Lung (tissue), 12 donors: Measurements from ENCODE around the gene KRTAP12-3. TPM values are rescaled to one million over a fixed set of nuclear protein-coding genes. Genes with fewer than 3 reads are reported as not detected.

Source experiments
- ATAC-seq: fragments of 200-7000 bp; cut with Tn5 transposase; one replicate; pipeline ENCODE4 v1.9.1; 2020; ENCODE audit warnings: moderate number of reproducible peaks; ENCODE audit not compliant: insufficient read depth, low FRiP score
- DNase-seq, 3 donors: peaks; one replicate each; pipeline ENCODE4 v3.0.0-alpha.2; 2013 to 2017
- H3K27ac ChIP-seq, 2 donors: one replicate each; pipeline ENCODE4 v1.5.1; 2013; ENCODE audit warnings: mild to moderate bottlenecking in 2 of 2, moderate library complexity in 2 of 2, control low read depth in 1 of 2, inconsistent platforms in 1 of 2, low read depth in 1 of 2, low read length in 1 of 2
- H3K27me3 ChIP-seq, 3 donors: one replicate each; pipeline ENCODE4 v1.5.1; 2013; ENCODE audit warnings: low read length in 2 of 3; ENCODE audit not compliant: control insufficient read depth in 3 of 3, insufficient read depth in 3 of 3
- H3K36me3 ChIP-seq, 4 donors: one replicate each; pipeline ENCODE4 v1.5.1; 2013; ENCODE audit warnings: low read length in 4 of 4, mild to moderate bottlenecking in 1 of 4, moderate library complexity in 1 of 4; ENCODE audit not compliant: control insufficient read depth in 4 of 4, insufficient read depth in 4 of 4
- H3K4me1 ChIP-seq, 5 donors: one replicate each; pipeline ENCODE4 v1.5.1; 2013; ENCODE audit warnings: low read length in 5 of 5, mild to moderate bottlenecking in 2 of 5, moderate library complexity in 1 of 5; ENCODE audit not compliant: control insufficient read depth in 5 of 5, insufficient read depth in 5 of 5
- H3K4me3 ChIP-seq: one replicate; pipeline ENCODE4 v1.5.1; 2013; ENCODE audit warnings: mild to moderate bottlenecking, control low read depth, moderate library complexity
- H3K9ac ChIP-seq, 2 donors: one replicate each; pipeline ENCODE4 v1.5.1; 2013; ENCODE audit warnings: low read length in 2 of 2, control low read depth in 1 of 2; ENCODE audit not compliant: insufficient read depth in 1 of 2
- H3K9me3 ChIP-seq, 4 donors: one replicate each; pipeline ENCODE4 v1.5.1; 2013; ENCODE audit warnings: low read length in 3 of 4, mild to moderate bottlenecking in 1 of 4, moderate library complexity in 1 of 4; ENCODE audit not compliant: control insufficient read depth in 4 of 4, insufficient read depth in 3 of 4
- CTCF ChIP-seq: IDR thresholded peaks from 2 replicates; pipeline ENCODE4 v1.5.1; 2012; ENCODE audit warnings: mild to moderate bottlenecking; ENCODE audit errors: control extremely low read depth, extremely low read depth
- WGBS, 2 donors: extraction: QIAGEN DNeasy Blood & Tissue Kit; methylation state at CpG; one replicate each; pipeline ENCODE4 v1.1.7; 2013; 5-methylcytosine and 5-hydroxymethylcytosine counted together
- polyA plus RNA-seq, 2 donors: library from polyadenylated mRNA; stranded (reverse); fragments of 200-250 nt; gene quantifications; one replicate each; pipeline ENCODE4 v1.2.1, GENCODE V29; 2013
- total RNA-seq, 2 donors: library from RNA; depleted of rRNA in 1 of 2; stranded (reverse); fragments of >200 nt in 1 of 2; gene quantifications; one replicate each; pipeline ENCODE4 v1.2.1, GENCODE V29; 2014 to 2021
- donor health status: control.
- donor health status: control.
- donor health status: Bipolar disorder and iron deficiency.
- donor health status: healthy.
- donor health status: DM: yes; HTN: yes; CAD: no.

KRTAP12-3 gene
- total and polyA plus RNA-seq, 4 donors = not detected

GRCh38 chr21:44612029-44612486 lies 45.7 kb upstream of the KRTAP12-3 start, which contains the start of gene KRTAP10-8:
TSS of gene KRTAP10-8 (plus strand) at chr21:44612079. CDS start at chr21:44612101, 22 bp downstream.
- Histone ChIP-seq H3K4me3 (no peak within 1 kb of the TSS), H3K9ac (no peak within 1 kb of the TSS), H3K9me3 (peaks cover 0 to 20% (median 3%) of the 10 kb centered on the region in 4 donors), H3K36me3 (no peaks in the 10 kb centered on the region), H3K27me3 (no peaks in the 10 kb centered on the region), H3K27ac (no peak within 1 kb of the TSS), H3K4me1 (no peaks in the 10 kb centered on the region)
- no peak for TF ChIP-seq CTCF
- no peak for DNase-seq
- no peak for ATAC-seq
- WGBS, 2 donors = 91 to 93% methylated on average over 8 of the region's 8 CpGs

- H3K27ac ChIP-seq = no peak overlapping the region
- H3K4me3 ChIP-seq = no peak overlapping the region
- TF ChIP-seq CTCF = no peak
- peaks cover 0 to 20% (median 3%) of the 10 kb centered on the region in 4 donors for H3K9me3 ChIP-seq
- no peak overlapping the region for H3K9ac ChIP-seq
- H3K27me3 ChIP-seq = no peaks in the 10 kb centered on the region
- H3K36me3 ChIP-seq = no peaks in the 10 kb centered on the region
- 84 to 90% methylated on average over 12 to 13 of the region's 13 CpGs for WGBS, 2 donors
- DNase-seq (no peak), ATAC-seq (no peak)
- H3K4me1 ChIP-seq = no peaks in the 10 kb centered on the region
These were observed 45.0 kb upstream of the KRTAP12-3 start for GRCh38 chr21:44612669-44613229.

GRCh38 chr21:44613386-44614155 lies 44.2 kb upstream of the KRTAP12-3 start:
- TF ChIP-seq CTCF = no peak
- WGBS, 2 donors = 89 to 93% methylated on average over 26 of the region's 26 CpGs
- ATAC-seq = no peak
- DNase-seq = no peak
- Histone ChIP-seq H3K36me3 (no peaks in the 10 kb centered on the region), H3K9ac (no peak overlapping the region), H3K4me3 (no peak overlapping the region), H3K27me3 (no peaks in the 10 kb centered on the region), H3K27ac (no peak overlapping the region), H3K4me1 (no peaks in the 10 kb centered on the region), H3K9me3 (peaks cover 0 to 20% (median 3%) of the 10 kb centered on the region in 4 donors)
